OCI-LY3 (cell line): ENCODE measurements around the gene RNF152.

ENCODE experiments used
- EZH2phosphoT487 ChIP-seq: fragments of 200-600 bp; shearing (Covaris generic); IDR thresholded peaks from 2 replicates; pipeline ENCODE4 v1.6.1; 2018; ENCODE audit warnings: antibody characterized with exemption, mixed run types, low read depth
- TF ChIP-seq, protein P1 (sequence below): fragments of 200-600, 300-600 bp; sonication (generic); IDR thresholded peaks from 2 replicates; pipeline ENCODE4 v1.5.1; 2014; ENCODE audit warnings: antibody characterized with exemption, low read length, low read depth

DNA sequence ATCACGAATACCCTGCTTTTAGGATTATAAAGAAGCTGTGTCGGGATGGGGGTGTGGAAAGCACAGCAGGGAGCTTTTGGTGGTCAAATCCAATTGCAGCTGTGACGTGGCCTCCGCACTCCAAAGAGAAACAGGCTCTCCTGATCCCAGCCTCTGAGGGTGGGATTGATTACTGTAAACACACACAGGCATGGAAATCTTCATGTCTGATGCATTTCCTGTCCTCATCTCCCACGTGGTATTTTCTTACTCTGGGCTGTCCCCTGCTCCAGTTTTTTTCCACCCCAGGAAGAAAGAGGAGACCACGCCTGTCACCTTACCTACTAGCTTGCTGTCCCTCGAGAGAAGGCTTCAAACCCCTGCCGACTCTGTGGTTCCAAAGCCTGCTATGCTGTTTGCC is 22.7 kb downstream of the RNF152 start:
- TF ChIP-seq, protein P1, sequence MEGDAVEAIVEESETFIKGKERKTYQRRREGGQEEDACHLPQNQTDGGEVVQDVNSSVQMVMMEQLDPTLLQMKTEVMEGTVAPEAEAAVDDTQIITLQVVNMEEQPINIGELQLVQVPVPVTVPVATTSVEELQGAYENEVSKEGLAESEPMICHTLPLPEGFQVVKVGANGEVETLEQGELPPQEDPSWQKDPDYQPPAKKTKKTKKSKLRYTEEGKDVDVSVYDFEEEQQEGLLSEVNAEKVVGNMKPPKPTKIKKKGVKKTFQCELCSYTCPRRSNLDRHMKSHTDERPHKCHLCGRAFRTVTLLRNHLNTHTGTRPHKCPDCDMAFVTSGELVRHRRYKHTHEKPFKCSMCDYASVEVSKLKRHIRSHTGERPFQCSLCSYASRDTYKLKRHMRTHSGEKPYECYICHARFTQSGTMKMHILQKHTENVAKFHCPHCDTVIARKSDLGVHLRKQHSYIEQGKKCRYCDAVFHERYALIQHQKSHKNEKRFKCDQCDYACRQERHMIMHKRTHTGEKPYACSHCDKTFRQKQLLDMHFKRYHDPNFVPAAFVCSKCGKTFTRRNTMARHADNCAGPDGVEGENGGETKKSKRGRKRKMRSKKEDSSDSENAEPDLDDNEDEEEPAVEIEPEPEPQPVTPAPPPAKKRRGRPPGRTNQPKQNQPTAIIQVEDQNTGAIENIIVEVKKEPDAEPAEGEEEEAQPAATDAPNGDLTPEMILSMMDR: no peak
- TF ChIP-seq EZH2phosphoT487: no peak
